Activated CD4-positive, CD25-positive, alpha-beta regulatory T cell (primary cell): ENCODE measurements around the gene C6orf141.
"Not testable (repeated sequence)": the region's sequence is repeated elsewhere in the genome, so short reads cannot be mapped to it uniquely, and the experiment has no call there.

Source experiments
- DNase-seq, 4 experiments: peaks; one replicate each; lab custom pipeline; 2025; lab: John Stamatoyannopoulos, UW

Gene C6orf141

GRCh38 chr6:49579649-49580048 lies 29.2 kb downstream of the C6orf141 start:
- no peak for DNase-seq

DNA sequence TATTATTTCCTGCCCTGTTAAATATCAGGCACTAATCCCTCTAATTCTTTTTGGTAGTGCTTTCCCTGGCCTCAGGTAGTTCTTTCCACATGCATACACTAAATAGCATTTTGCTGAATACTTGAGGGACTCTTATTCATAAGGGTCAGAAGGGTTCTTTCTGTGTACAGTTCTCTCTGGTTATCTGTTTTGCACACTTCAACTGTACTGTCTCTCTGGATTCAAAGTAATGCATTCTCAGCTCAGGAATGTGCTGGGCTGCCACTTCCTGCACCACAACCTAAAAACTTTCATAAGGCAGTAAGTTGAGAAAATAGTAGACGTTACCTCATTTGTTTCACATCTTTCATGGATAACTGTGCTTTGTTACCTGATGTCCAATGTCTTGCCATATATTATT lies 32.1 kb downstream of the C6orf141 start:
- DNase-seq, result no peak

GRCh38 chr6:49587262-49587661 lies 36.8 kb downstream of the C6orf141 start:
- DNase-seq, result not testable (repeated sequence)
